RWPE1 (cell line): ENCODE measurements around the gene POU4F2.
"Not testable (repeated sequence)": the region's sequence is repeated elsewhere in the genome, so short reads cannot be mapped to it uniquely, and the experiment has no call there.

Source experiments
- CTCF ChIA-PET: fragments of 350-600 bp; sonication (Branson Sonifier 250); formaldehyde crosslinking; extraction: SDS; loops from one replicate; lab custom pipeline; 2021; lab: Yijun Ruan, JAX
- POLR2A ChIA-PET: fragments of 400-600 bp; formaldehyde crosslinking; extraction: SDS; loops from one replicate; lab custom pipeline; 2020; ENCODE audit warnings: antibody characterized with exemption; ENCODE audit not compliant: low non-redundant PET; lab: Yijun Ruan, JAX
- DNase-seq: peaks from one replicate; pipeline ENCODE4 v3.0.0; 2012; ENCODE audit warnings: low spot score
- H3K27ac ChIP-seq: fragments of 450-650 bp; 2 replicates; pipeline ENCODE4 v1.5.1; 2017
- TF ChIP-seq, protein P1 (sequence below): fragments of 450-650 bp; conservative IDR thresholded peaks from 2 replicates; pipeline ENCODE4 v1.5.1; 2017; ENCODE audit warnings: low read depth, mild to moderate bottlenecking

Gene POU4F2

GRCh38 chr4:146650034-146650433, 11.3 kb downstream of the POU4F2 start:
- H3K27ac ChIP-seq, result no peak overlapping the region
- ChIA-PET CTCF (no interaction called here), POLR2A (no interaction called here)
- TF ChIP-seq, protein P1, sequence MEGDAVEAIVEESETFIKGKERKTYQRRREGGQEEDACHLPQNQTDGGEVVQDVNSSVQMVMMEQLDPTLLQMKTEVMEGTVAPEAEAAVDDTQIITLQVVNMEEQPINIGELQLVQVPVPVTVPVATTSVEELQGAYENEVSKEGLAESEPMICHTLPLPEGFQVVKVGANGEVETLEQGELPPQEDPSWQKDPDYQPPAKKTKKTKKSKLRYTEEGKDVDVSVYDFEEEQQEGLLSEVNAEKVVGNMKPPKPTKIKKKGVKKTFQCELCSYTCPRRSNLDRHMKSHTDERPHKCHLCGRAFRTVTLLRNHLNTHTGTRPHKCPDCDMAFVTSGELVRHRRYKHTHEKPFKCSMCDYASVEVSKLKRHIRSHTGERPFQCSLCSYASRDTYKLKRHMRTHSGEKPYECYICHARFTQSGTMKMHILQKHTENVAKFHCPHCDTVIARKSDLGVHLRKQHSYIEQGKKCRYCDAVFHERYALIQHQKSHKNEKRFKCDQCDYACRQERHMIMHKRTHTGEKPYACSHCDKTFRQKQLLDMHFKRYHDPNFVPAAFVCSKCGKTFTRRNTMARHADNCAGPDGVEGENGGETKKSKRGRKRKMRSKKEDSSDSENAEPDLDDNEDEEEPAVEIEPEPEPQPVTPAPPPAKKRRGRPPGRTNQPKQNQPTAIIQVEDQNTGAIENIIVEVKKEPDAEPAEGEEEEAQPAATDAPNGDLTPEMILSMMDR, result no peak
- DNase-seq, result no peak

GRCh38 chr4:146654687-146655520, 16.2 kb downstream of the POU4F2 start:
- no peak overlapping the region for H3K27ac ChIP-seq
- POLR2A ChIA-PET, result no interaction called here
- CTCF ChIA-PET, result no interaction called here
- TF ChIP-seq, protein P1, result no peak
- DNase-seq, result no peak

DNA sequence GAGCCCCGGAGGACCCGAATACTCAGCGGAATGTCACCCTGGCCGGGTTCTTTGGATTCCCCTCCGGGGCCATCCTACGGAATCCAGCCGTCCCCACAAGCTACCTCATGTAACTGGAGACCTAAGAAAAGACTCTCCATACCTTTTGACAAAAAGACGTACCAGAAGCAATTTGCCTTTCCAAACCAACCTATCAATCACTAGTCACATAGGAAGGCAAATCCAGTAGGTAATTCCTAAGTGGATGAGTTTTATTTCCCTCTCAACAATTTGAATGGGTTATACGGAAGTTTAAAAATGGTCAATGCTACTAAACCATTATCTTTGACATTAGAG, 16.8 kb downstream of the POU4F2 start:
- no peak overlapping the region for H3K27ac ChIP-seq
- DNase-seq, result no peak
- ChIA-PET POLR2A (no interaction called here), CTCF (no interaction called here)
- TF ChIP-seq, protein P1, result no peak

- POLR2A ChIA-PET, result no interaction called here
- DNase-seq, result no peak
- CTCF ChIA-PET, result no interaction called here
- TF ChIP-seq, protein P1, result no peak
- no peak overlapping the region for H3K27ac ChIP-seq
Measured at GRCh38 chr4:146661367-146661766, 22.7 kb downstream of the POU4F2 start.

- H3K27ac ChIP-seq, POLR2A ChIA-PET, CTCF ChIA-PET, DNase-seq: not testable (repeated sequence)
Measured at GRCh38 chr4:146663968-146664311, 25.2 kb downstream of the POU4F2 start.

DNA sequence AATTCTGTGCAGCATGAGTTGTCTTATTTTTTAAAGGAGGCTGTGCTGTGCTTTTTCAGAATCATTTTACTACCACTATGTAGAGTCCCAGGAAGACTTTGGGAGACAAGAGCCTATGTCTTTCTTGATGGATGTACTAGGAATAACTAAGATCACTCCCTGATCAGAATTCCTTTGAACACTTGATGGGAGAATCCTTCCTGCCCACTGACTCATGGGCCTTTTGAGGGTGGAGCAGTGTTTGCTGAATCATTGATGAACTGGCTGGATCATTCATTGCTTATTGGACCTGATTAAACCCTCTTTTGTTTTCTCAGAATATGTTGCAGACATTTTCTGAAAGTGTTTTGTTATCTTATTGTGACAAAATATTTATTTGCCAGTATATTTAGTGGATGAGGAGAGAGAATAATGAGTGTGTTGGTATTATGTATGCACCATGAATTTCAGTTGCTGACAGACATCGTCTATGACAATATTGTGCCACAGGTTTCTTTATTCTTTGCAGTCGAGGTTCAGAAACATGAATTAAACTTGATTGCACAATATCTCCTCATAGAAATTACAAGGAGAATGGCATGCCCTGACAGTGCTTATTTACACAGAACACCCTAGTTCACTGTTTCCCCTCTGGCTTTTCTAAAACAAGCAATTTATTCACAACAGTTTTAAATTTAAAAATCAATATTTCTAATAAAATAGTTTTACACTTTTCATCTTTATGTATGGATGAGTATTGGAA, 36.3 kb downstream of the POU4F2 start:
- CTCF ChIA-PET, result interaction anchor here (0.7 kb wide), 1 partner anchor 41 kb away, joined by 3 read pairs; no protein-coding TSS in a partner anchor
- H3K27ac ChIP-seq, result no peak overlapping the region
- TF ChIP-seq, protein P1, result no peak
- POLR2A ChIA-PET, result no interaction called here
- no peak for DNase-seq
